H9 (cell line): ENCODE results near the gene OPN4. TPM values are rescaled to one million over a fixed set of nuclear protein-coding genes. Genes with fewer than 3 reads are reported as not detected.

Source experiments
- DNase-seq: peaks from one replicate; pipeline ENCODE4 v3.0.0-alpha.2; 2017
- H2AFZ ChIP-seq: one replicate; pipeline ENCODE4 v1.6.1; 2013; ENCODE audit warnings: mild to moderate bottlenecking, low read length, control low read depth, moderate library complexity
- H2AK5ac ChIP-seq: 2 replicates; pipeline ENCODE4 v1.6.1; 2013; ENCODE audit warnings: low read length, control low read depth, mixed read lengths; ENCODE audit not compliant: insufficient read length
- H2BK120ac ChIP-seq: one replicate; pipeline ENCODE4 v1.6.1; 2013; ENCODE audit warnings: low read depth, mild to moderate bottlenecking, low read length, control low read depth, inconsistent platforms; ENCODE audit not compliant: poor library complexity, severe bottlenecking
- H2BK12ac ChIP-seq: 2 replicates; pipeline ENCODE4 v1.6.1; 2013; ENCODE audit warnings: low read length, control low read depth, mixed read lengths, low read depth; ENCODE audit not compliant: insufficient read length
- H2BK15ac ChIP-seq: 2 replicates; pipeline ENCODE4 v1.6.1; 2013; ENCODE audit warnings: low read depth, low read length, control low read depth
- H2BK20ac ChIP-seq: one replicate; pipeline ENCODE4 v1.6.1; 2013; ENCODE audit warnings: low read depth, mild to moderate bottlenecking, low read length, control low read depth, inconsistent platforms; ENCODE audit not compliant: poor library complexity, severe bottlenecking
- H2BK5ac ChIP-seq: 2 replicates; pipeline ENCODE4 v1.6.1; 2013; ENCODE audit warnings: low read length, control low read depth, mixed read lengths; ENCODE audit not compliant: insufficient read length
- H3K14ac ChIP-seq: 2 replicates; pipeline ENCODE4 v1.6.1; 2013; ENCODE audit warnings: low read length, control low read depth; ENCODE audit not compliant: insufficient read depth
- H3K18ac ChIP-seq: 2 replicates; pipeline ENCODE4 v1.6.1; 2013; ENCODE audit warnings: low read depth, mild to moderate bottlenecking, mixed read lengths, low read length, control low read depth; ENCODE audit not compliant: insufficient read length
- H3K23ac ChIP-seq: 2 replicates; pipeline ENCODE4 v1.6.1; 2013; ENCODE audit warnings: low read length, control low read depth, mixed read lengths, low read depth; ENCODE audit not compliant: insufficient read length
- H3K23me2 ChIP-seq: 2 replicates; pipeline ENCODE4 v1.6.1; 2013; ENCODE audit warnings: low read depth, mild to moderate bottlenecking, mixed read lengths, low read length, control low read depth; ENCODE audit not compliant: insufficient read length, poor library complexity, severe bottlenecking
- H3K27ac ChIP-seq: 2 replicates; pipeline ENCODE4 v1.5.1; 2013; ENCODE audit warnings: low read length, control low read depth, mixed read lengths, low read depth; ENCODE audit not compliant: insufficient read length
- H3K27me3 ChIP-seq: 2 replicates; pipeline ENCODE4 v1.6.1; 2013; ENCODE audit warnings: low read length, control low read depth, inconsistent platforms; ENCODE audit not compliant: insufficient read depth
- H3K4ac ChIP-seq: 2 replicates; pipeline ENCODE4 v1.6.1; 2013; ENCODE audit warnings: low read depth, mild to moderate bottlenecking, control low read depth, inconsistent platforms, low read length, moderate library complexity
- H3K4me1 ChIP-seq: 2 replicates; pipeline ENCODE4 v1.6.1; 2013; ENCODE audit warnings: low read length, control low read depth, inconsistent platforms; ENCODE audit not compliant: insufficient read depth
- H3K4me2 ChIP-seq: 2 replicates; pipeline ENCODE4 v1.6.1; 2013; ENCODE audit warnings: low read length, control low read depth, mixed read lengths; ENCODE audit not compliant: insufficient read length, insufficient read depth
- H3K56ac ChIP-seq: 2 replicates; pipeline ENCODE4 v1.6.1; 2013; ENCODE audit warnings: low read depth, mild to moderate bottlenecking, mixed read lengths, low read length, control low read depth; ENCODE audit not compliant: insufficient read length
- H3K79me1 ChIP-seq: 2 replicates; pipeline ENCODE4 v1.6.1; 2013; ENCODE audit warnings: low read depth, mild to moderate bottlenecking, moderate library complexity, low read length, control low read depth, inconsistent platforms; ENCODE audit not compliant: insufficient read depth, poor library complexity, severe bottlenecking
- H3K79me2 ChIP-seq: 2 replicates; pipeline ENCODE4 v1.6.1; 2013; ENCODE audit warnings: low read length, control low read depth, inconsistent platforms; ENCODE audit not compliant: insufficient read depth
- H3K9ac ChIP-seq: 2 replicates; pipeline ENCODE4 v1.6.1; 2013; ENCODE audit warnings: low read length, control low read depth, mixed read lengths; ENCODE audit not compliant: insufficient read length; ENCODE audit errors: extremely low read depth
- H3K9me3 ChIP-seq: one replicate; pipeline ENCODE4 v1.6.1; 2013; ENCODE audit warnings: low read depth, low read length, inconsistent platforms; ENCODE audit not compliant: control insufficient read depth
- H3T11ph ChIP-seq: one replicate; pipeline ENCODE4 v1.6.1; 2013; ENCODE audit warnings: mild to moderate bottlenecking, low read length, control low read depth, inconsistent platforms
- H4K20me1 ChIP-seq: one replicate; pipeline ENCODE4 v1.6.1; 2013; ENCODE audit not compliant: control insufficient read depth, insufficient read length, insufficient read depth
- H4K5ac ChIP-seq: 2 replicates; pipeline ENCODE4 v1.6.1; 2013; ENCODE audit warnings: low read depth, mild to moderate bottlenecking, mixed read lengths, low read length, control low read depth; ENCODE audit not compliant: insufficient read length
- H4K8ac ChIP-seq: replicated peaks from 2 replicates; pipeline ENCODE4 v1.6.1; 2013; ENCODE audit warnings: low read length, control low read depth, mixed read lengths, low read depth; ENCODE audit not compliant: insufficient read length
- H4K91ac ChIP-seq: 2 replicates; pipeline ENCODE4 v1.6.1; 2013; ENCODE audit warnings: low read depth, mild to moderate bottlenecking, moderate library complexity, mixed read lengths, low read length, control low read depth; ENCODE audit not compliant: insufficient read length
- H3K27ac Mint-ChIP-seq, 3 experiments: 2 replicates in 2 of 3; 3 replicates in 1 of 3; pipeline ENCODE4 v1.8.0; 2020 to 2021; ENCODE audit warnings: mixed read lengths in 3 of 3, mild to moderate bottlenecking in 1 of 3, moderate library complexity in 1 of 3
- H3K27me3 Mint-ChIP-seq: 2 replicates; pipeline ENCODE4 v1.8.0; 2021; ENCODE audit warnings: low read depth, mild to moderate bottlenecking, moderate library complexity, mixed read lengths
- H3K36me3 Mint-ChIP-seq, 3 experiments: 2 replicates in 2 of 3; 3 replicates in 1 of 3; pipeline ENCODE4 v1.8.0; 2020 to 2021; ENCODE audit warnings: low read depth in 3 of 3, mixed read lengths in 3 of 3; ENCODE audit not compliant: insufficient read depth in 1 of 3
- H3K4me1 Mint-ChIP-seq, 2 experiments: 2 replicates each; pipeline ENCODE4 v1.8.0; 2020; ENCODE audit warnings: mixed read lengths in 2 of 2
- H3K4me3 Mint-ChIP-seq, 2 experiments: 2 replicates in 1 of 2; 3 replicates in 1 of 2; pipeline ENCODE4 v1.8.0; 2020 to 2021; ENCODE audit warnings: mild to moderate bottlenecking in 2 of 2, mixed read lengths in 2 of 2, moderate library complexity in 1 of 2
- H3K9me3 Mint-ChIP-seq, 2 experiments: 2 replicates in 1 of 2; 3 replicates in 1 of 2; pipeline ENCODE4 v1.8.0; 2020; ENCODE audit warnings: mild to moderate bottlenecking in 2 of 2, mixed read lengths in 2 of 2, moderate library complexity in 1 of 2
- CTCF ChIP-seq: fragments of 200-600 bp; sonication (generic); conservative IDR thresholded peaks from 3 replicates; pipeline ENCODE4 v1.8.0; 2021; ENCODE audit warnings: antibody characterized with exemption, mild to moderate bottlenecking
- WGBS: extraction: QIAGEN DNeasy Blood & Tissue Kit; methylation state at CpG from one replicate; pipeline ENCODE4 v1.1.7; 2013; ENCODE audit warnings: missing lambda C conversion rate, low lambda C conversion rate, mixed read lengths; ENCODE audit not compliant: insufficient read length; ENCODE audit errors: extremely low coverage; 5-methylcytosine and 5-hydroxymethylcytosine counted together
- total RNA-seq: library from RNA; stranded (reverse); gene quantifications from 2 replicates; pipeline ENCODE4 v1.2.1, GENCODE V29; 2021

OPN4 gene
- total RNA-seq, 1 experiment from 2014 or later = not detected

GRCh38 chr10:86673827-86674581 lies 19.7 kb downstream of the OPN4 start:
- Histone ChIP-seq H3K4me2 (no peak overlapping the region), H3K23me2 (no peaks in the 10 kb centered on the region), H3K9me3 (no peaks in the 10 kb centered on the region), H2BK15ac (no peak overlapping the region), H4K91ac (no peak overlapping the region), H3T11ph (no peak overlapping the region), H3K27me3 (no peaks in the 10 kb centered on the region), H2BK20ac (no peak overlapping the region), H3K27ac (no peak overlapping the region), H3K56ac (no peak overlapping the region), H3K14ac (no peak overlapping the region), H4K8ac (no peak overlapping the region), H2BK5ac (no peak overlapping the region), H3K79me1 (no peaks in the 10 kb centered on the region), H3K18ac (no peak overlapping the region), H2BK120ac (no peak overlapping the region), H3K23ac (no peak overlapping the region), H4K20me1 (no peaks in the 10 kb centered on the region), H2AFZ (no peak overlapping the region), H3K4ac (no peak overlapping the region), H2BK12ac (no peak overlapping the region), H3K79me2 (no peaks in the 10 kb centered on the region), H3K4me1 (no peaks in the 10 kb centered on the region; the same call in 1 of the 2 replicates), H2AK5ac (no peak overlapping the region), H3K9ac (no peak overlapping the region), H4K5ac (no peak overlapping the region)
- Mint-ChIP-seq H3K27ac (peak overlapping the region in 1 of 3 experiments; percentile 44; a peak in 1 of 7 replicates), H3K36me3 (no peaks in the 10 kb centered on the region), H3K4me3 (no peak overlapping the region; a peak in 1 of 5 replicates), H3K9me3 (no peaks in the 10 kb centered on the region), H3K27me3 (no peaks in the 10 kb centered on the region), H3K4me1 (peaks cover 31 to 47% of the 10 kb centered on the region in 2 experiments)
- TF ChIP-seq CTCF = no peak
- WGBS = no CpG with 5 or more reads among the region's 11 CpGs
- no peak for DNase-seq
